ENCODE measurements around the gene NKAIN2.
"Not testable (repeated sequence)": the region's sequence is repeated elsewhere in the genome, so short reads cannot be mapped to it uniquely, and the experiment has no call there.

The NKAIN2 gene

DNA sequence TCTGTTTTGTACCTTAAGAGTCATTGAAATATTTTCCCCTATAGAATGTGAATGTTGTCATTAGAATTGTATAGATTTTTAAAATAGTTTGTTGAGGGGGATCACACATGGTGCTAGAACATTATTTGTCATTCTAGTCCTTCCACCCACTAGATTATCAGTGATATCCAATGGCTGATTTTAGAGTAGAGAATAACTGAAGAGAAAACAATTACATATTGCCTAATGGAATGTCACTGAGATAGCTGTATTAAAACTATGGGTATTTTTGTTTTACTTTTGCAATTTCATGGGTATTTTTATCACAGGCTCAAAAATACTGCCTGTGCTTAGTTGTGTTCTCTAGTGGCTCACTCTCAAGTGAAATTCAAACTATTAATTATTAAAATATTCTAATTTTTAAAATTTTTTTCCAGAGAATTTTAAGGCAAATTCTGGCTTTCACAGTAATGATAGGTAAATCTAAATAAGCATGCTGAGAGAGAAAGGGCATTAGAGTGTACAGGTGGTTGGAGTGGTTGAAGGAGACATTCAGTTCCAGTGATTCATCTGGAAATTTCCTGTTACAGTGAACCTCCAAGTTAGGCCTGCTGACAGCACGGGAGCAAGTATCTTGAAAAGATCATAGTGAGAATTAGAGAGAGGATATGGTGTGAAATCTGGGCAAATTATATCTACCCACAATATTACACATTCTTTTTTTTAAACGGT, 399.6 kb downstream of the NKAIN2 start:
- DNase-seq (ENCODE audit: low read depth in 2 of 2): no peak

GRCh38 chr6:124203812-124204167, 400.1 kb downstream of the NKAIN2 start:
- DNase-seq (ENCODE audit: low read depth in 2 of 2): no peak

DNA sequence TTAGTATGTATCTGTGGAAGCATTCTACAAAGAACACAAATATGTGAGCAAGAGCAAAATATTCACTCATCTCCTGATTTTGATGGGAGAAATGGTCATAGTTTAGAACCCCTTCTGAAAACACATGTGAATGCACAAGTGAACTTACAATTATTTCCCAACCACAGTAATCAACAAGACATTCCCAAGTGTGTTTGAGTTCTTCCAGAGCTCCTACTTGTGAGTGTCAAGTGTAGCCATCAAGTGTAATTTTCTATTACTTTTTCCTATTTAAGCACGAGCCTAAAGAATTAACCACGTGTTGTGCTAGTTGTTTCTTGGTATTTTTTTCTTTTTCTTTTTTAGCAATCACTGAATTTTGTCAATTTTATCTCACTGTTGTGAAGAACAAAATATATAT, 402.3 kb downstream of the NKAIN2 start:
- no peak for DNase-seq (ENCODE audit: low read depth in 2 of 2)

DNA sequence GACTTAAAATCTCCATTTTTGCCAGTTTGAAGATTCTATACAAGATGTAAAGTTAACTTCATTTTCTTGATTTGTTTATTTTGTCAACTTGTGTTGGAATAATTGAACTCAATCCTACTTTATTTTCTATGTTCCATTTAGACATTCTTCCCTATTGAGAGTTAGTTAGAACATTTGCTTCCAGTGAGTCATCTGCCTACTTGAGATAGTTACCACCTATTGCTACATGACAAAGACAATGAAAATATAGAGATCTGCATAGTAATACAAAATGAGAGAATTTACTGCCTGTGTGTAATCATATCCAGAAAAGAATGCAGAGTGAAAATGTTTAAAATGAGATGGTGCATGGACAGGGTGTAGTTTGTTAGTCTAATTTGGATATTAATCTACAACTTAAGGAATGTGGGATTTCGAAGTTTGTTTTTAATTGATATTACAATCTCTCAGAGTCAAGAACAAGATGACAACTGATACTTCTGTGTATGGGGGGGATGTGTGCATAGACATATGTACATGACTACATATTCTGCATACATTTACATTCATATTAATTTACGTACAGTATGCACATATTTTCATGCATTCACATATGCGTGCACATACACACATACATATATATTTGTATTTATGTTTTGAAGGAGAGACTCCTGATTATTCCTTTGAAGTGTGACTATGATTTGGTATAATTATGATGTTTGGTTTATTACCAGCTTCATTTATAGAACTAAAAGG, 420.1 kb downstream of the NKAIN2 start:
- no peak for DNase-seq (ENCODE audit: low read depth in 2 of 2)

DNA sequence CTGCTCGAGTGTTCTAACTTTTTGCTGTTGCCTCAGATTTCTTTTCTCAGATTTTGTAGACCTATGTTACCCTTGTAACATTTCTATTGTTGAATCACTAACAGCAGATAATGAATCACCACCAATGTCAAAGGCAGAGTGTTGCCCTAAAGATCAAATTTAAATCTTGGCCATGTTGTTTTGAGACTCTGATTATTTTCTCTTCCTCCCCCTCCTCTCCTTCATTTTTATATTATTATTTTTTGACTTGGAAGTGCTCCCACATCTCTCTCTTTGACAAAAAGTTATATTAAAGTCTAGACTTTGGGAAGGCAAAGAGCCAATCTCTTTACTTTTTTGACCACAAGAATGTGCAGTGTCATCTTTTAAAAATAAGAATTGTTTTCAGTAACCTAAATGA, 422.7 kb downstream of the NKAIN2 start:
- DNase-seq (ENCODE audit: low read depth in 2 of 2): no peak

- no peak for DNase-seq (ENCODE audit: low read depth in 2 of 2)
These were observed 429.6 kb downstream of the NKAIN2 start for GRCh38 chr6:124233221-124233620.

DNA sequence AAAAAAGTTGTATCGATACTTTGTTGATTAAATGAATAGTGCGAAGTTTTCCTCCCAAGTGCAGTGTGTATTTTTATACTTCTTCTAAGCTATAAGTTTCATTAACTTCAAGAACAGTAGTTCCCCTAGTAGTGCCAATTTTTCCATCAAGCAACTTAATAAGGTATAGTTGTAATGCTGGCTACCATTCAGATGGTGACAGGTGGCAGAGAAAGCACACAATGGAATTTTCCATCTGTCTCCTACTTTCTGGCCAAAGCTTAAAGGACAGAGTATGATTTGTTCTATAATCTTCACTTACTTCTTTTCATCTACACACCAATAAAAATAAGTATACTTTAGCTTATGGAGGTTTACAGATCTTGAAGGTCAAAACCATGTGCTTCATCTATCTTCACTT, 431.1 kb downstream of the NKAIN2 start:
- DNase-seq (ENCODE audit: low read depth in 2 of 2): no peak

DNA sequence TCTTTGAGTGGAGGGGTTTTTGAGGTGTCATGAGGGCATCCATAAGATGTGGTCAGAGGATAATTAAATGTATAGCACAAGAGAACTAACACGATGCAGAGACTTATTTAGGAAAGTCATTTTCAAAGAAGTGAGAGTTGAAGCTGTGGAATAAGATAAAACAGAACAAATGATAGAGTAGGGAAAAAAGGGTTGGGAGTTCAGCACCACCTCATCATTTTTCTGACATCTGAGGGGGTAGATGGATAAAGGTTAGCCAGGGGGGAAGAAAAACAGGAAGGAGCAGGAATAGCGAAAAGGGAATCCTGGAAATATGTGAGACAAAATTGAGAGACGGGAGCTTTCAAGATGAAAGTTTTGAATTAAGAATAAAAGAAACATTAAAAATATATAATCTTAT, 434.2 kb downstream of the NKAIN2 start:
- no peak for DNase-seq (ENCODE audit: low read depth in 2 of 2)

- DNase-seq (ENCODE audit: low read depth in 2 of 2): not testable (repeated sequence)
These were observed 434.7 kb downstream of the NKAIN2 start for GRCh38 chr6:124238408-124238807.

DNA sequence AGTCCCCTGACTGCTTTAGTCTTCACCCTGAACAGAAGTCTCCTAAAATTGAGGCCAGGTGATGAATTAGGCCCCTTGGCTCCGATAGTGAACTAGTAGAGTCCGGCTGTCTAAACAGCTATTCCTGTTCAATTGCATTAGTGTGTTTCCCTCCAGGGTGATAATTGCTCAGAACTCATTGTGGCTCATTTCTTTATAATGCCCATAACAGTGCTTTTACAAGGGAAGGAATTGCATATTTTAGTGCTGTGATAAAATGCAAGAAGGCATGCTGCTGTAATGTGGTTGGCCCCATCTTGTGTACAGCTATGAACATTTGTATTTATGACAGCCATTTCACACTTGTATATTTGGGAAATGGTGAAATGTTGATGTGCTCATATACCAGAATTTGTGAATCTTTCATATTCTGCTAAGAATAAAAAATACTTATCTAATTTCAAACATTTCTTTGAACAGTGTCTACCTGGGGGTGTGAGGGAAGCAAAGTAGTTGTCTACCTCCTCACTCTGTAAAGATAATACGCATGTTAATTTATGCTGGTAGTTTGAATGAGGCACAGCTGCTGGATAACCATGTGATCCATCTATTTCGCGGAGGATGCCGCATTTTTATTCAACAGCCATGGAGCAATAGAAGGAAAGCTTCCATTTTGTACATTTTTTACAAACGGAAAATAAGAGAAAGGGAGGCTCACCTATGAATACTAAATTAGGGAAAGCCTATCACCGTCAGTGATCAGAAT, 451.4 kb downstream of the NKAIN2 start:
- no peak for DNase-seq (ENCODE audit: low read depth in 2 of 2)

- DNase-seq (ENCODE audit: low read depth in 2 of 2): no peak
These were observed 456.7 kb downstream of the NKAIN2 start for GRCh38 chr6:124260337-124260736.

DNA sequence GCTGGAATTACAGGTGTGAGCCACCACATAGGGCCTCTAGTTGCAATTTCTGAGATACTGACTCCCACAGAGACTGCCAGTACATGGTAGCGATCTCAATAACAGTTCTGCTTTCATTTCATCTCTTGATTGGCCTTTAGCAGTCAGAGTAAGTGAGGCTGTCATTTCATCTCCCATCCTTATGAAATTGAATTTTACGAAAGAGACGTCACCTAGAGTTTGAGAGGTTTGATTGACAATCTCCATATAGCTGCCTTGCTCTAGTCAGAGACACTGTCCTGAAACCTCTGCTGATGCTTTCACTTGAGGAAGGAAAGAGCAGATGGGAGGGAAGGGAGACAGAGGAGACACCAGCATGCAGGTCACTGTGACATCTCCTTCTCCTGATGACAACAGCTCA, 466.1 kb downstream of the NKAIN2 start:
- DNase-seq (ENCODE audit: low read depth in 2 of 2): no peak

- DNase-seq (ENCODE audit: low read depth in 2 of 2): no peak
These were observed 470.0 kb downstream of the NKAIN2 start for GRCh38 chr6:124273701-124274100.

DNA sequence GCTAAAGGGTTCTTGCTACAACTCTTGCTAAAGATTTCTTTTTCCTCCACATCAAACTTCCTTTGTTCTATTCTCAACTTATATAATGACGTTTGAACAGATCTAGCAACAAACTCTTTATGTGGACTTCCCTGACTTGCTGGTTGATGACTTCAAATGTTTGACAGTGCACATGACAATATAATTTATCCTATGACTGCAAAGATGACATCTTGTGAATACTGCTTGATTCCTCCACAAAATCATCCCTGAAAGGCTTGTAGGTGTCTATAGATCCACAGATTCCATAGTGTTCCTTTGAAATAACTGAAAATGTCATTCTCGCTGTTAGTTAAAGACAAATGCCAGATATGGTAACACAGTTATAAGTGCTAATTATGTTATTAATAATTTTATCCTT, 478.9 kb downstream of the NKAIN2 start:
- no peak for DNase-seq (ENCODE audit: low read depth in 2 of 2)

DNA sequence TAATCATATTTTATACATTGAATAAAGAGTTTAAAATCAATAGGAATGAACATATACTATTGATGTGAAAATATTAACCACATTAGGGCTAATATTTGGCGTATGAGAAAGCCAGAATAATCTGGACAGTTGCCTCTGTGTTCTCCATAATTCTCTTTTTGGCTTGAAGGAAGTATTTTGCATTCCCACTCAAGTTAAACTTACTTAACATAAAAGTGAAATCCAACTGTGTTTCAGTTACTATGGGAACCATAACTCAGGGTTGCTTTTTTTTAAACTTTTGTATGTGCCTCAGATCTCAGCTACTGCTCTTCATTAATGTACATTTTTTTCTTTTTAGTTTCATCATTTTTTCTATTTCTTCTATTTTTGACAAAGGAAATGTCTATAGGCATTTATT, 479.8 kb downstream of the NKAIN2 start:
- no peak for DNase-seq (ENCODE audit: low read depth in 2 of 2)

DNA sequence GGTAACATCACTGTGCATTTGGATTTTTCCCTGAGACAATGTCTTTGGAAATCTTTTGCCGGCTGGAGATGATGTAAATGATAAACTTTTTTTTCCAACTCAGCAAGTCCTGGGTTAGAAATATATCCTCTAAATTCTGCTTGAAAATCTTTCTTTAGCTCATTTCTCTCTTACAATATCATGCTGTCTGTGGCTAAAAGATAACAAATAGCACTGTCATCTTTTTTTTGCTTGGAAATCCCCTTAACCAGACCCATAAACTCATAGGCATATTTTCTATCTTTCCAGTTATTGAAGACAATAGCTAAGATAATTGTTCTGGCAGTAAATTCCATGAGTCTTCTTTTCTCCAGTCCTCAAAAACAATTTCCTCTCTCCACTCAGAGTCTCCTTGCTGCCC, 481.5 kb downstream of the NKAIN2 start:
- no peak for DNase-seq (ENCODE audit: low read depth in 2 of 2)

DNA sequence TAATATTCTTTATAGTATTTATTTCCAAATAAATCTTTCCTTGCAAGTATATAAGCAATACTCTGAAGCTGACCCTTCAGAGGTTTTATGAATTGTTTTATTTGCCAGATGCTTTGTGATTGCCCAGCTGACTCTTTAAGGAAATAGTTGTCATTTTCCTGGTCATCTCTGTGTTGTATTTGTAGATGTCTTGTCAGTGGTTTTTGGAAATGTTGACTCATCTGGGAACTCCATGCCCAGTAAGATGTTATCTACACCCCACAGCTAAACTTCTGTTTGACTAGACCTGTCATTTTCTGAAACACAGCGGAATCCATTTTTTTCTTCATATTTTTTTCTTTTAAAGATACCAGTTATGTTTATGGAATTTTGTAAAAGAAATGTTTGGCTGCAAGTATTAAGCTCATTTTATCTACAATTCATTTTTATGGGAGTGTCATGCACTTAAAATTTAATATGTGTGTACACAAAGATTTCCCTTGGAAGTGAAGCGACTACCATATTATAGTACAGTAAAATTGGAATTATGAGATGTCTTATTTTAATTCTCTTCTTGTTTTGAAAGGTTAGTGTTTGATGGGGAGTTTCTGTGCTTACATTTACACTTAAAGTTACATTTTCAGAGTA, 491.0 kb downstream of the NKAIN2 start:
- DNase-seq (ENCODE audit: low read depth in 2 of 2): no peak

- DNase-seq (ENCODE audit: low read depth in 2 of 2): no peak
These were observed 493.8 kb downstream of the NKAIN2 start for GRCh38 chr6:124297507-124297906.

- no peak for DNase-seq (ENCODE audit: low read depth in 2 of 2)
These were observed 495.1 kb downstream of the NKAIN2 start for GRCh38 chr6:124298730-124299129.

DNA sequence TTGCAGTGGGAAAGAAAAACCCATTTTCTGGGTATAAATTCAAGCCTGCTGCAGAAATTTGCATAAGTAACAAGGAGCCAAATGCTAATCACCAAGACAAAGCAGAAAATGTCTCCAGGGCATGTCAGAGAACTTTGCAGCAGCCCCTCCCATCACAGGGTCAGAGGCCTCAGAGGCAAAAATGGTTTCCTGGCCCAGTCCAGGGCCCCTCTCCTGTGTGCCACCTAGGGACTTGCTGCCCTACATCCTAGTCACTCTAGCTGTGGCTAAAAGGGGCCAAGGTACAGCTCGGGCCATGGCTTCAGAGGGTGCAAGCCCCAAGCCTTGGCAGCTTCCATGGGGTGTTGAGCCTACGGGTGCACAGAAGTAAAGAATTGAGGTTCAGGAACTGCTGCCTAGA, 497.2 kb downstream of the NKAIN2 start:
- DNase-seq (ENCODE audit: low read depth in 2 of 2): not testable (repeated sequence)

DNA sequence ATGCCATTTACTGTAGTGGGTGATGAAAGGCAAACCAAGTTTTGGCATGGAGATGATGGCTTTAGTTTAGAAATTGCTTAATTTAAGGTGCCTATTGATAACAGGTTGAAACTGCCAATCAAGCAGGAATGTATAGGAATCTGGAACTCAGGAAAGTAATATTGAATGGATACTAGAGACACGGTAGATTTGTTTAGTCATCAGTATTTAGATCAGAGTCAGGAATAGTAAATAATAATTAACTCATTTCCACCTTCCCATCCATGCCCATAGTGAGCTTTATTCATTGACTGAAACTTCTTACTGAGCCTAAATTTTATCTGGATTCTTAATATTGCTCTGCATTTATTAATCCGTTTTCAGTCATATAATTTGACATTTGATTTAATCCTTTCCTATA, 500.3 kb downstream of the NKAIN2 start:
- DNase-seq (ENCODE audit: low read depth in 2 of 2): no peak

- no peak for DNase-seq (ENCODE audit: low read depth in 2 of 2)
These were observed 506.5 kb downstream of the NKAIN2 start for GRCh38 chr6:124310139-124310538.
